ENCODE results near the gene DOCK9. TPM values are rescaled to one million over a fixed set of nuclear protein-coding genes. Genes with fewer than 3 reads are reported as not detected.

DOCK9 gene
- polyA plus RNA-seq, 1 of the 3 experiments (the other 2 are of a cell fraction), result 16.6 TPM

GRCh38 chr13:98782654-98783053, 195.2 kb downstream of the DOCK9 start:
- Histone ChIP-seq H2AFZ (ENCODE audit: low read depth) (no peak overlapping the region), H3K9me3 (no peaks in the 10 kb centered on the region), H3K9me2 (no peaks in the 10 kb centered on the region), H3K27me3 (ENCODE audit: insufficient read depth) (no peaks in the 10 kb centered on the region), H3K36me3 (replicated peaks in 1 of 2; ENCODE audit: control insufficient read depth in 1 of 2, insufficient read depth in 2 of 2, low read length in 1 of 2) (no peaks in the 10 kb centered on the region), H3K79me2 (ENCODE audit: insufficient read depth) (no peaks in the 10 kb centered on the region), H3K27ac (ENCODE audit: low read depth in 2 of 2, low read length in 1 of 2) (no peak overlapping the region), H3K4me2 (no peak overlapping the region), H4K20me1 (ENCODE audit: insufficient read depth) (no peaks in the 10 kb centered on the region), H3K4me3 (ENCODE audit: low read depth in 2 of 2, low read length in 1 of 2) (no peak overlapping the region), H3K4me1 (ENCODE audit: control insufficient read depth in 1 of 2, insufficient read depth in 2 of 2, low read depth in 1 of 2, low read length in 1 of 2) (no peaks in the 10 kb centered on the region), H3K9ac (no peak overlapping the region), H3F3A (replicated peaks; ENCODE audit: insufficient read depth) (no peaks in the 10 kb centered on the region)
- 46% methylated on average over 4 of the region's 5 CpGs for WGBS (ENCODE audit: low lambda C conversion rate)
- no peak for DNase-seq
- no peak for TF ChIP-seq CTCF (IDR thresholded peaks at IDR 0.05)
- no peak for TF ChIP-seq RFX5 (IDR thresholded peaks at IDR 0.05; ENCODE audit: low read length)
- TF ChIP-seq RCOR1 (IDR thresholded peaks at IDR 0.05; ENCODE audit: low read length), result no peak
- TF ChIP-seq REST (IDR thresholded peaks at IDR 0.05; ENCODE audit: low read depth, low read length), result no peak
- TF ChIP-seq NRF1 (IDR thresholded peaks at IDR 0.05; ENCODE audit: low read depth, low read length), result no peak
- no peak for TF ChIP-seq MAX (IDR thresholded peaks at IDR 0.05; ENCODE audit: low read depth)
- TF ChIP-seq NFIC (IDR thresholded peaks at IDR 0.05; ENCODE audit: borderline replicate concordance), result no peak
- TF ChIP-seq FOSL2 (IDR thresholded peaks at IDR 0.05; ENCODE audit: borderline replicate concordance, low read depth), result no peak
- no peak for TF ChIP-seq EP300 (IDR thresholded peaks at IDR 0.05; ENCODE audit: borderline replicate concordance in 1 of 2, low read depth in 1 of 2, low read length in 1 of 2)
- TF ChIP-seq RXRA (IDR thresholded peaks at IDR 0.05; ENCODE audit: borderline replicate concordance, low read depth), result no peak
- TF ChIP-seq IRF3 (IDR thresholded peaks at IDR 0.05; ENCODE audit: low read depth, low read length), result no peak
- TF ChIP-seq EZH2phosphoT487 (IDR thresholded peaks at IDR 0.05; ENCODE audit: borderline replicate concordance, low read depth), result no peak
- no peak for TF ChIP-seq TEAD4 (IDR thresholded peaks at IDR 0.05; ENCODE audit: borderline replicate concordance, insufficient read depth)
- CTCF ChIA-PET, result no interaction called here
- POLR2A ChIA-PET, result no interaction called here

All from SK-N-SH (cell line).